ENCODE measurements around the gene ALDH1L1.

Gene ALDH1L1

DNA sequence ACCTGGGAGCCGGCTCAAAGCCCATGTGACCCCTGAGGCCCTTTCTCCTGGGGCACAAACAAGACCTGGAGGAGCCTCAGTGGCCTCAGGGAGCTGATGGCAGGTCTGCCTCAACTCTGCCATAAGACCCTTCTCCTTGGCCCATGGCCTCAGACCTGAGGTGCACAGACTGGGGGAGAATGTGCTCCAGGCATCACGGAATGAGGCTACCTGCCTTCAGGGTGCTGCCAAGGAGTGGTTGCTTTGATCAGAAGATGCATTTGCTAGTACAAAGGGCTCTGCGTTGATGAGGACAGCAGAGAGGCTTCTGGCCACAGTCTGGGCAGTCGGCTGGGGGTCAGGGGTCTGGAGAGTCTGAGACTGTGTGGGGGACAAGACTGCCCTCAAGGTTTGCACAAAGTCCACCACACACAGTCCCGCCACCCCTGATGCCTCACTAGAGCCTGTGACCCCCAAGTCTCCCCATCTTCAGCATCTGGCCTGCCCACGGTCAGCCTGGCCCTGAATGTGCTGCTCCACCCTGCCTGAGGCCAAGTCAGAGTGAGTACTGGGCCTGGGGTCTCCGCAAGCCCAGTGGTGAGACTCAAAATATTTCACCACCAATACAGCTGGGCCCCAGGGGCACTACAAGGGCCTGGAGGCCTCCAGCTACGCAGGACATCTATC is 26.6 kb downstream of the ALDH1L1 start:
- DNase-seq, result no peak

DNA sequence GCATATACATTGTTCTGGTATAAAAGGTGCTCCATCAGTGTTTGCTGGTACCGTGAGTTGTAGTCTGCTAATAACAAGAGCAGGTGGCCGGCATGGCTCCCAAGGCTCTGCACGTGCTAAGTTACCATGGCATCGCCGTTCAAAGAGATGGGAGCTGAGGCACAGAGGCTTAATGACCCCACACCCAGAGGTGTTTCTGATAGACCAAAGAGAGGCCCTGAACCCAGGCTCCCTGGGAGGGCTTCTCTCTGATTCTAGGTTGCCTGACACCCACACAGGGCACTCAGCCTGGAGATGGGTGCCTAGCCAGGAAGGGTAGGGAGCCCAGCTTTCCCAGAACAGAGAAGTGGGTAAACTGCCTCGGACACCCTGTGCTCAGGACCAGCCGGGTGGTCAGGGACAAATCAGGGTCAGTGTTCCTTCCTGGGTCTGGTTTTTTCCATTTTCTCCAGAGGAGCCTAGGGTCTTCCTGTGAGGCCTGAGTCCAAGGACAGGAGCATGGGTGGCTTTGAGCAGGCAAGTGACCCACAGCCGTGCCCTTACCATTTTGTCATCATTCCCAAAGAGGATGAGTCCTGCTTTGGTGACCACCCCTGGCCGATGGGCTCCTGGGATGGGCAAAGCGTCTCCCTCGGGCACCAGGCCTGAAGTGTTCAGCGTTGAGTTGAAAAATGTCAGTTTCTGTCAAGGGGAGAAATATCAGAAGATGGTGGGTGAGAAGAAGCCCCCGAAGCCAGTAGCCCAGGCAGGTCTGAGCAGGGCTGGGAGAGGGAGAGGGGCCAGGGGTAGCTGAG is 27.3 kb downstream of the ALDH1L1 start:
- no peak for DNase-seq

DNA sequence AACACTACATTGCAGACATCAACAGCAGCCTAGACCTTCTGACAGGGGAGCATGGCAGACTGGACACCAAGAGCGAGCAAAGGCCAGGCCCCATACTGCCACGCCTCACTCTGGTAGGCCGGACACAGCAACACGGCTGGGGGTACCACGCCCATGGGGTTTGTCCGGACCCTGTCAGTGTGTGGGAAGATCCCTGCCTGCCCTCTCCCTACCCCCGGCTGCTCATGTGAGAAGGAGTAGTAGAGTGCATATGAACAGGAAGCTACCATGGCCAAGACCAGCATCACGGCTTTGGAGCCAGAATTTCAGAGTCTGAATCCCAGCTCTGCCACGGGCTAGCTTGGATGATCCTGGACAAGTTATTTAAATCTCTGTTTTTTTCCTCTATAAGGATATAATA is 27.9 kb downstream of the ALDH1L1 start:
- DNase-seq, result no peak

DNA sequence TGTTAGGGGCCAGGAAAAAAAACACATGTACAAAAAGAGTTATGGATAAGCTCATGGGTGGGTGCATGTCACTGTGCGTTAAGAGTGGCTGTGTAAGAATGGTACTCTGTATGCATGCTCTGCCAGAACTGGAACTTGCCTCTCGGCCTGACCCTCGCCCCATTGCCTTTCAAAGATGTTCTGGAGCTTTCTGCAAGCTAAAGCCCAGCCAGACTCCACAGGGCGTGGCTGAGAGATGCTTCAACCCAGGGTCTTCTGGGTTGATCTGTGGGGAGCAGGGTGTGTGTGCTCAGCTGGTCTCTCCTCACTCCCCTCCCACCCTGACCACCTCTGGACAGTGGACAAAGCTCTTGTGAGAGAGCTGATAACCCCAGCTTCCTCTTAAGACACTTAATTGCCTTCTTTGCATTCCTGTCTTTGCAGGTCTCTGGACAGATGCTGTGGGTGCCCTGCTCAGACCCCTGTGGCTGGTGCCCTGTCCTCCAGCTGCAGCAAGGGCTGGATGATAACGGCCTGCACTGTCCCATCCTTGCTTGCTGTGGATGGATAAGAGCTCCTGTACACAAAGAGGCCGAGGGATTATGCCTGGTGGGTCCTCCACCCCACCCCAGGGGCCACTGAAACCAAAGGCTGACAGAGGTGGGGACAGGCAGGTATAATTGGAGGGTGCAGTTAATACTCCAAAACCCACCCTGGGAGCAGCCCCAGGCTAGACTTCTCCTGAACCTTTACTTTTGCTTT is 28.7 kb downstream of the ALDH1L1 start:
- no peak for DNase-seq

DNA sequence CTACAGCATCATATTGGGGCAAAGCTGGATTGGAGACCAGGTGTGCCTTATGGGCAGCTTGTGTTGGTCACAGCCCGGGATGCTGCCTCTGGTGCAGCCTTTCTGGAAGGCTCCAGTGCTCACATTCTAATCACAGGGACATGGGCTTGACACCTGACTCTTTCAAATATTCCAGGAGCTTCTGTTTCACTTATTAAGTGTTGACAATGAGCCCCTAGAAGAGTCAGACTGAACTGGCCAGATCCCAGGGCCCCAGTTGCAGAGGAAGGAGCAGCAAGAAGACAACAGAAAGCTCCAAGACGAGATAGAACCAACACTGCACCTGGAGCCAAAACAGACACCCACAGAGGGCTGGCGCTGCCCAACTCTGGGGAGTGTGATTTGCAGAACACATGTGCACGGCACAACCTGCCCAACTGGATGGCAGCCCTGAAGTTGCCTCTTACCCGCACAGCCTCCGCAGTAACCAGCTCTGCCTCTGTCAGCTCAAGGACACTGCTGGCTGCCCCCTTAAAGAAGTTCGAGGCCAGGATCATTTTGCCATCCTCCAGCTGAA is 30.3 kb downstream of the ALDH1L1 start:
- DNase-seq, result no peak

DNA sequence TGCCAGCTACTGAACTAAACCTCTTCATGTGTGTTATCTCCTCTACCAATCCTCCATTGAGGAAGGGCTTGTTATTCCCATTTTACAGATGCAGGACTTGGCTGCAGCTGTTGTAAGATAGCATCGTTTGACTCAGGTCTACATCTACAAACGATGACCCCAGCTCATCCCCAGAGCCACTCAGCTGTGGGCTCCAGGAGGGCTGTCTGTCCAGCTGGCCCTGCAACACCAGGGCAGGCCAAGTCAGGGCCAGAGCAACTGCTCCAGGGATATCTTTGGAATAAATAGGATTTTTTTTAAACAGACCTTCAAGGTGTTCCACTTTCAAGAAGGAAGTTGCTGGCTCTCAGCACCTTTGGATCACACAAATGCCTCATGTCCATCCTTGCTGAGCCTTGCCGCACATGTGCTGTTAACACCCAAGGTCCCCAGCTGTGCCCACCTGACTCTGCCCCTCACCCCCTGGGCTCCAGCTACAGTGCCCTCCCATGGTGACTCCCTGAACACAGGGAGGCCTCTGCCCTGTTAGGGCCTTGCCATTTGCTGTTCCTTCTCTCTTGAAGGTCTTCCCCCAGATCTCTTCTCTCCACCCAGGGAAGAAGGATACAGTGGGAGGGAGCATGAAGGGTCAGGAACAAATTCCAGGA is 31.0 kb downstream of the ALDH1L1 start:
- no peak for DNase-seq

DNA sequence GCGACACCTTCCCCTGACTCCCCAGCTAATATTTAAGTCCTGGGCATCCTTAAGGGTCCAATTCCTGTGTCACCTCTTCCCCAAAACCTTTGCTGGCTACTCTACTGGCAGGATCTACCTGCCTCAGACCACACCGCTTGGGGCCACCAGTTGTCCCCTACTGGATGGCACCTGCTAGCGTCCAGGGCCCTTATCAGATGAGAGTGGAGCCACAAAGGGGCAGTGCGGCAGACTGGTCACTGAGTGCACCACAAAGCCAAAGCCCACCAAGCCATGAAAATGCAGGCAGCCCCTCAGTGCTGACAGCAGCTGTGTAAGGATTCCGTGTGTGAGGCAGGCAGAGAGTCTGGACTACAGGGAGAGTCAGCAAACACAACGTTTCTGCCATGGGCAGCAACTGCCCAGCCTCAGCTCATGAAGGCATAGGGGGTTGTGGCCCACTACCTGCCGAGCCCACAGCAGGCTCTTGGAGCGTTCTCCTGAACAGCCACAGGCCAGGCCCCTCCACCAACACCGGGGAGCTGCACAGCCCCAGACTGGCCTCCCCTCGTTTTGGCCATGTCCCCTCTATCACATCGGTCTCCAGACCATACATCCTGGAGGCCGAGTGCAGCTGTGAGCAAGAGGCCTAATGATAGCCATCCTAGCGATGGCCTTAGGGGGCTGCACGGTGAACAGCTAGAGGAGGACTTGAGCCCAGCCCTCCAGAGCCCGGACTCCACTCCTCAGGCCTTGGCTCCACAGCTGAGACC is 32.3 kb downstream of the ALDH1L1 start:
- no peak for DNase-seq

DNA sequence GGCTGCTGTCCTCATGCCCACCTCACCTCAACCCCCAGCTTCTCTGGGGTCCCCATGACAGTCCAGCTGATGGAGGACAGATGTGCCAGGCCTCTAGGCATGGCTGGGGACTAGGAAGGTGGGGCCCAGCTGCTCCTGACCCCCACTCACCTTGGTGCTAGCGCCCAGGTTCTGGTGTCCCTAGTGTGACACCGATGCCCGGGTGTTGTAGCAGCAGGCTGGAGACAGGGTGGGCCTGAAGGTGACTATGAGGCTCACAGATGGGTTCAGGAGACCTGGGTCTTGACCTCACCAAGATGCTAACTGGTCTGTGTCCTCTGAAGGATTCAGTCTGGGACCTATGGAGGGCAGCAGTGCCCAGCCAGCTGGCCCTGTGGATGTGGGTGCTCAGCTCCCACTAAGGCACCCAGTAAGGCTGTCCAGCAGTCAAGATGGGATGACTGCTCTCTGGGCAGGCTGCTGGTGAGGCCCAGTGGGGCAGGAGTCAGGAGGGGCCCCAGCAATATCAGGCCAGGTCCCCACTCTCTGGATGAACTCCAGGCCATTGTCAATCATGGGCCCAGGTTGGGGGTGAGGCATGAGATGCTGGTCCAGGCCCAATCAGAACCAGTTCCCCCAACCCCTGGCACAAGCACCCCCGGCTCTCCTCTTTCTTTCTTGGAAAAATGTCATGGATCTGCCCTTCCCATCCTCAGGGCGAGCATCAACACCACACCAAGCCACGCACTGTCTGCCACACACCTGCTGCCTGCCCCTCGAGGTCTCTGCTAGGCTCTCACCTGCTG is 33.0 kb downstream of the ALDH1L1 start:
- DNase-seq, result no peak

DNA sequence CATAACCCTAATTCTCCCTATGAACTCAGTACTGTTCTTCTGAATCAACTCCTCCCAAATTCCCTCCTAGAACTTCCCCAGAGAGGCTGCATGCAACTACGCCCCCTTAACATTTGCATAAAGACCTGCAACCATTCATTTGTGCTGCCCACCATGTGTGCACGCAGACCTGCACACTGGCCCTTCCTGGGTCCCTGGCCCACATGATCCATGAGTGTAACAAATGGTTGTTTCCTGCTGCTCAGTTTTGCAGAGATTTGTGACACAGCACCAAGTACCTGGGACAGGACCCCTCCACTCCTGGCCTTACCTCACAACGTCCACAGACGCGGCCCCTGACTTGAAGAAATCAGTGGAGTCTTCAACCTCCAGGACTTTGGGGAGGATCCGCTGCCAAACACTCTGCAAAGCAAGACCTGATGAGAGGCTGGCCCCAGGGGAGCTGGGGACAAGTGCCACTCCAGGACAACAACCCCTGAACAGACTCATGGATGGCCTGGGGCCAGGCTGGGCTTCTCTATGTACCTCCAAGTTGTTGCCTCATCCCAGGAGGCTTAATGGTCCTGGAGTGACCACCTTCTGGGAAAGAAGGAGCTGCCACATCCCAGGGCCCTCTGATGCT is 33.8 kb downstream of the ALDH1L1 start:
- DNase-seq, result no peak

DNA sequence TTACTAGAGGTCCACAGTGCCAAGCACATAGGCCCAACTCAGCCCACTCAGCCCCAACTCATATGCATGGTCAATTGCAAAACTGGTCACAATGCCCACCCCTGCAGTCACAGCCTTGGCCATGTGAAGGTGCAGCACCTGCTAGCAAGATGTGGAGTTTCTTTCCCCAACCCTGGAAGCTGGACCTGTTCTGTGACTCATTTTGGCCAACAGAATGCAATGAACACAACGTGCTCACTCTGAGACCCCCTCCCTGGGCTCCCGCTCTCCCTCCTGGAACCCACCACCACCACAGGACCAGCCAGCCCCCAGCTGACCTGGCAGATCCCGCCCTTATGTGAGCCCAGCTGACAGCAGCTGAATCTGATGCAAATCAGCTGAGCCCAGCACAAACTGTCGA is 34.4 kb downstream of the ALDH1L1 start:
- no peak for DNase-seq

DNA sequence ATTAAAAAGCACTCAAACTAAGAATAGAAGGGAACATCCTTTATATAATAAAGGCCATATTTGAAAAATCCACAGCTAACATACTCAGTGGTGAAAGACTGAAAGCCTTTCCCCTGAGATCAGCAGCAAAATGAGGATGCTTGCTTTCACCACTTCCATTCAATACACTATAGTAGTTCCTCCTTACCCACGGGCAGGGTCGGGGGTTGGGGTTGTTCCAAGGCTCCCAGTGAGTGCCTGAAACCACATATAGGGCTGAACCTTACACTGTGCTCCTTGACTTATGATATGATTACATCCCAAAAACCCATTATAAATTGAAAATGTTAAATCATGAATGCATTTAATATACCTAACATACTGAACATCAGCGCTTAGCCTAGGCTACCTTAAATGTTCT is 37.7 kb downstream of the ALDH1L1 start:
- DNase-seq, result no peak

DNA sequence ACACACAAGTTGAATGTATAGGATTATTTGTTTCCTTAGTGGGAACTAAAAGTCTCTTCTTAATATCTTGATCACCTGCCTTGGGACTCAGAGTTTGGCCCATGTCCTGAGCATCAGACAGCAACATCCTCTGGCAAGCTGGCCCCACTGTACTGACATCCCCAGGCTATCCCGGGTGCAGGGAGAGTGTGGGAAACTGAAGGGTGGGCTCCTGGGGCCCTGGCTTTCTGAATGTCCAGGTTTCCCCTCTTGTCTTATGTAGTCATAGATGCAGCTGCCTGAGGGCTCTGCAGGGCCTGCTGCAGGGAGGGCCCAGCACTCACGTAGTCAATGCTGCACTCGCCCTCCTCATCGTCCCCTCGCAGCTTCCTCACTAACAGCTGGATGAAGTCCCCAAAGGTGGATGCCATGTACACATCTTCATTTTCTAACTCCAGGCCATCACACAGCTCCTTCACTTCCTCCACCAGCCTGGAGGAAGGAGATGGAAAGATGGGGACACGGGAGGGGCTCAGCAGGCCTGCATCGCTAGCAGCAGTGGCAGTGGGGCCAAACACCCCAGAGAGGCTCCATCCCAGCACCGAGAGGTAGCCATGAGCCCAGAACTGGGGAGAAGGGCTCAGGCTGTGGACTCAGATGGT is 42.8 kb downstream of the ALDH1L1 start:
- no peak for DNase-seq

DNA sequence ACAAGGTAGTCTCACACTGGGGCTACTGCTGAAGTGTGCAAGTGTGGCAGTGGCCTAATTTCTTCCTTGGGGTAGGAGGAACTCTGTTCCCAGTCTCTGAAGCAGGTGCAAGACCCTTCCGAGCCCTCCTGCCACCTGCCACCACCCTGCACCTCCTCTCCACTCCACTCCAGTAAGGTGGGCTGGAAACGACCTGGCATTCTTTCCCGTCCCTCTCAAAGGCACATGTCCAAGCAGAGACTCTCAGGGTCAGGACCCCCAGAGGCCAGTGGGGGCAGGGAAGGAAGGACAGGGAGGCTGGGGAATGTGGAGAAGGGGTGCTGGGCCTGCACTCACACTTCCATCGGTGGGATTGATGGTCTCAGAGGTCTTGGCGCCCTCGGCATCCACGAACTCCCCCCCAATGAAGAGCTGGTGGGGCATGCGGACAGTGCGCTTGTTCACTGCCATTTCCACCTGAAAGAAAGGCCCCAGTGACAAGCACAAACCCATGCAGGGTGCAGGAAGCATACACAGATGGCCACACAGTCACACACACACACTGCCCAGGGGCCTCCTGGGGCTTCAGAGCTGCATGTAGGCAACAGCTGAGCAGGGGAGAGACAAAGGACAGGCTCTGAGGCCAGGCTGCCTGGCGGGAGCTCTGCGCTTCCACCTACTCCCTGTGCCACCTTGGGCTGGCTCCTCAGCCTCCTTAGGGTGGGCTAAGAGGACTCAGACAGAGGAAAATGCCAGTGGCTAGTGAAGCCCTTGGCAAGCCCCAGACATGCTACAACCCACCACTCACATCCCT is 43.8 kb downstream of the ALDH1L1 start:
- no peak for DNase-seq

DNA sequence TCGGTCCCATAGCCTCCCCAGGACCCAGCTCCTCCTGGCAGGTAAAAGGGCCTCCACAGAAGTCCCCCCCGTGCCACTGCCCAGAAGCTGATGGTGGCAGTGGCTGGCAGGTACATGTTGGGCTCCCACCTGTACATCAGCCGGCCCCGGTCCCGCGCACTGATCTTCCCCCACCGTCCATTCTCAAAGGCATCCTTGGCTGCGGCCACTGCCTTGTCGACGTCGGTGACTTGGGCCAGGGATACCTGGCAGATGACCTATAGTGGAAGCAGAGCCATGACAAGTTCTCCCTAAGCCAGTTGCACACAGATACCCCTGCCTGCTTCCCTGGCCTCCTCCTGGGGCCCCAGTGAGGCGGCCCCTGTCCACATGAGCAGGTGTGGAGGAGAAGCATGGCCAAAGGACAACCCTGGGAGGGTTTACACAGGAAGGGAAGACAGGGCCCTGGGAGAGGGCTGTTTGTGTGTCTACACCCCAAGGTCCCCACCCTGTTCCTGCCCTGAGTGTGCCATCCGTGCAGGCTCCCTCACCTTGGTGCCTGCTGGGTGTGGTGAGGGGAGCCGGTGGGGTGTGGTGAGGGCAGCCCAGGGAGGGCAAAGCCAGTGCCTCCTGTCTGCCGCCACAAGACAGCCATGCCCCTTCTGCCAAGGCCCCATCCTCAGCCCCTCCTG is 44.8 kb downstream of the ALDH1L1 start:
- DNase-seq, result no peak

DNA sequence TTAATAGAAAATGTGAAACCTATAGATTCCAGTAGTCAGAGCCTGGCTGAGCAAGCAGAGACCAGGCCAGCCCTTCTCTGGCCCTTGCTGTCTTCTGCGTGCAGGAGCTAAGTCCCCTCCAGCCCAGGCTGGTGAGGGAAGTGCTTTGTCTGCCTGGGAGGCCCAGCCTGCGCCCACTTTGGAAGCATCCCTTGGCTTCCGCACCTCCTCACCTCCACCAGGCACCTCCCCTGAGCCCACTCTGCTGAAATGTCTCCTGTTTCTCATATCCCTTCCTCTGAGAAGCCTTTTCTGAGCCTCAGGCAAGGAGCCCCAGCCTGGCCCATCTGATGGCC is 45.3 kb downstream of the ALDH1L1 start:
- DNase-seq, result no peak

DNA sequence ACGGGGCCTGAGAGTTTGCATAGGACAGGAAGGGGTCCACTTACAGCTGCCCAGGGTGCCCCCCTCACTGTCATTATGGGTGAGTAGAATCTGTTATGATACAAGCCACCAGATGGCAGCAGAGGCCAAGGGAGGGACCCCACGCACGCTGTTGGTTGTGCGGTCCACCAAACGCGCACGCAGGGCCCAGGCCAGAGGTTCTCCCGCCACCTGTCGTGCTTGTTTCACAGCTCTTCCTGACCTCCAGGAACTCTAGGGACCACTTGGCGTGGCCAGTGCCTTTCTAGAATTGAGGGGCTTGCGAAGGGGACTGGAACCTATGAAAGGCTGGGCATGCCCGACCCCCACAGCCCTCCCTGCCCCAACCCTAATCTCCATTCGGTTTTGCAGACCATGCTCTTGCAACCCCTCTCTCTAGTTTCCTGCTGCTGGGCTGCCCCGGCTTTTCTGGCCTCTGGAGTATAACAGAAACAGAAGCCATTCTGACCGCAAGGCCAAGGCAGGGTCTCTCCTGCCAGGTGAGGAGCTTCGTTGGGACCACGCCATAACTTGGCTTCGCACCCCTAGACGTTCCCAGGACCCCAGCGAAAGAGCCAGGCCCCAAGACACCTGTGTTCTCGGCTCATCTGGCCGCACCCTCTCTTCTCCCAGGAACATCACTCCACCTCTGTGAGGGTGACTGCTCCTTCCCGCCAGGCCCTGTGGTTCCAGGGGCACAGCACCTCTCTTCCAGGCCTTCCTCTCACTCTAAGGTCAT is 46.0 kb downstream of the ALDH1L1 start:
- DNase-seq, result peak; percentile 30

DNA sequence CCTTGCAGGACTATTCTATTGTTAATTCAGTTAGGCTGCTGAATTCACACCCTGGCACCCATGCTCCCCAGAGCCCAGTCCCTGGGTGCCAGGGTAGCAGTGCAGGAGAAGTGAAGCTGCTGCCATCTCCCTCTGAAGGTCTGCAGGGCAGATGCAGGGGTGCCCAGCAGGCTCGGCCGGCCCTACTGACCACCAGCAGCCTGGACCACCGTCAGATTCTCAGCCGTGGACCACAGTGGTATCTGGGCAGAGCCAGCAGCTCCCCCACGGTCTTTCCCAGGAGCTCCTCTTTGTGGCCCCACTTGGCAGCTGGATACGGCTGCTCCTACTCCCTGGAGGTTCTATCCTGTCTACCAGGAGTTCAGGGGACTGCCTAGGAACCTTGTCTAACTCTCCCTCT is 46.8 kb downstream of the ALDH1L1 start:
- no peak for DNase-seq

DNA sequence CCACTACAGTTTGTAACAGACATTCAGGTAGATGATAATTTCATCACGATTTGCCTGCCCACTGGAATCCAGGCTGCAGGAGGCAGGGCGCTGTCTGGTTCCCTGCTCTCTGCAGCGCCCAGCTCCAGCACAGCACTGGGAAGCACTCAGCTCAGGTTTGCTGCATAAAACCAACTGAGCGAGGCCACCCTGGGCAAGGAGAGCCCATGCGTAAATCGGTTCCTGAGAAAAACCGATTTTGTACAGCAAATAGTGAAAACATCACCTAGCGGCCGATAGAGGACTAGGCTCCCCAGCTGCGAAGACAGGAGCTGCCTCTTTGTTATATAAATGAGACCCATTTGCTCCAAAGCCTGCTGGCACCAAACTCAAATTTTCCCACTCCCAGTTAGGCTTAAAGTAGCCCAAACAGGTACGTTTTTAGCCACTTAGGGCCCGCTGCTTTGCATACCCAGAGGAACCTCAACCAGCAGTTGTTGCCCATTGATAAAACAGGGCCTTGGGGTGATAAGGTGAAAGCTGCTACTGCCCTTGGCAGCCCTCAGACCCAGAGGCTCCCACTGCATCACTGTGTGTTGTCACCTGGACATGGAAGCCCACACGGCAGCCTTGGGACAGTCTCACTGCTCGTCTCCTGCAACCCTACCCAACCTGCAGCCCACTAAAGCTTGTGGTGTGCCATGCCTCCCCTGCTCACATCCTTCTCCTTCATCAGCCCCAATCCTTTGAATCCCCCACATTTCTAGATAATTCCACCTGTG is 47.5 kb downstream of the ALDH1L1 start:
- no peak for DNase-seq

Data from DMS153 (cell line).